ENCODE results near the gene AGPAT3. TPM values are rescaled to one million over a fixed set of nuclear protein-coding genes. Genes with fewer than 3 reads are reported as not detected.

AGPAT3 gene
- total and polyA plus RNA-seq, 10 of the 15 experiments (the other 5 are each of a cell fraction or from before 2014, with no cell fraction given): 1.2 to 110 (median 30.8) TPM

DNA sequence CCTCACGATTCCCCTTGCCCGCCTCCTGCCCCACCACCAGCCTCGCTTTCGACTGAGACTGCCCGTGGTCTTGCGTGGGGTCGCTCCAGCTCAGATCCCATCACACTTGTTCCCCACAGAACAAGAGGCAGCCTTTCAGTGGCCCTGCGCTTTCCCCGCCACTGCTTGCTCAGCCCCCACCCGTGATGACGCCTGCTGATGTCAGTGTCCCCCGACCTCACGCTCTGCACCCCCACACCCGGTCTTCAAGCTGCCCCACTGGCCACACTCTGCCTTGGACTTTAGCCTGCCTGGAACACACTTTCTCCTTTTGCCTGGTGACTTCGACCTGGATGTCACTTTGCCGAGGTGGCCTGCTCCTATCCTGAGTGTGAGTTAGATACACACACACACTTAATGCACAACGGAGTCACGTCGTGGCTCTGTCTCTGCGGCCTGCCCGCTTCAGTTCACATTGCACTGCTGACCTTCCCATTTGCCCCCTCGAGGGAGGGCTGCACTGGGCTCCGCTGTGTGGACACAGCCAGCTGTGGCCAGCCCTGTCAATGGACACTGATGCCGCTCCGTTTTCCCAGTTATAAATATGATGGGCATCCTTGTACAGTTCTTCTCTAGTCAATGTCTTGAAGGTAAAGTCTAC lies 13.0 kb downstream of the AGPAT3 start:
- TF ChIP-seq ZNF384 (IDR thresholded peaks at IDR 0.05; ENCODE audit: borderline replicate concordance, low read depth, low read length): no peak
- TF ChIP-seq CBFB (IDR thresholded peaks at IDR 0.05; ENCODE audit: low read depth): no peak
- TF ChIP-seq SMAD1 (IDR thresholded peaks at IDR 0.05; ENCODE audit: low read depth, partially characterized antibody): no peak
- TF ChIP-seq, protein P1, sequence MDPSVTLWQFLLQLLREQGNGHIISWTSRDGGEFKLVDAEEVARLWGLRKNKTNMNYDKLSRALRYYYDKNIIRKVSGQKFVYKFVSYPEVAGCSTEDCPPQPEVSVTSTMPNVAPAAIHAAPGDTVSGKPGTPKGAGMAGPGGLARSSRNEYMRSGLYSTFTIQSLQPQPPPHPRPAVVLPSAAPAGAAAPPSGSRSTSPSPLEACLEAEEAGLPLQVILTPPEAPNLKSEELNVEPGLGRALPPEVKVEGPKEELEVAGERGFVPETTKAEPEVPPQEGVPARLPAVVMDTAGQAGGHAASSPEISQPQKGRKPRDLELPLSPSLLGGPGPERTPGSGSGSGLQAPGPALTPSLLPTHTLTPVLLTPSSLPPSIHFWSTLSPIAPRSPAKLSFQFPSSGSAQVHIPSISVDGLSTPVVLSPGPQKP (IDR thresholded peaks at IDR 0.05; ENCODE audit: low read depth, low read length): no peak
- no peak for TF ChIP-seq ZZZ3 (IDR thresholded peaks at IDR 0.05; ENCODE audit: control insufficient read depth, insufficient read length, low read depth)
- TF ChIP-seq RFX5 (IDR thresholded peaks at IDR 0.05; ENCODE audit: low read depth, low read length): no peak
- Histone ChIP-seq H3K36me3 (ENCODE audit: control insufficient read depth in 2 of 2, insufficient read depth in 2 of 2, low read length in 1 of 2) (peaks cover 11 to 17% of the 10 kb centered on the region in 2 experiments), H3K4me3 (no peak overlapping the region), H3K4me2 (ENCODE audit: control insufficient read depth, insufficient read depth) (no peak overlapping the region), H3K4me1 (ENCODE audit: control insufficient read depth, insufficient read depth, low read length) (peaks cover 14% of the 10 kb centered on the region), H3K79me2 (ENCODE audit: control insufficient read depth, insufficient read depth, low read length) (peaks cover 70% of the 10 kb centered on the region), H3K27ac (ENCODE audit: control insufficient read depth, insufficient read depth) (no peak overlapping the region), H3K9ac (ENCODE audit: control insufficient read depth, insufficient read depth, low read length) (no peak overlapping the region), H3K27me3 (replicated peaks in 1 of 2; ENCODE audit: control insufficient read depth in 2 of 2, insufficient read depth in 2 of 2, low read length in 1 of 2) (no peaks in the 10 kb centered on the region), H3K9me3 (replicated peaks; ENCODE audit: control insufficient read depth, insufficient read depth, low read length) (no peaks in the 10 kb centered on the region; the same call in 2 of the 3 replicates), H2AFZ (ENCODE audit: control insufficient read depth, low read depth, low read length) (no peak overlapping the region), H4K20me1 (ENCODE audit: control insufficient read depth, insufficient read depth) (no peaks in the 10 kb centered on the region)
- ChIA-PET SMC1A (ENCODE audit: uncharacterized antibody, unreplicated experiment) (no interaction called here), POLR2A (no interaction called here), RAD21 (ENCODE audit: unreplicated experiment) (no interaction called here), CTCF (interaction anchor here (1.6 kb wide), 1 partner anchor 9 kb away, joined by 5 read pairs; no protein-coding TSS in a partner anchor)
- DNase-seq (ENCODE audit: low read depth, low spot score) (no peak), ATAC-seq (no peak), FAIRE-seq (no peak)
- WGBS (ENCODE audit: insufficient coverage, insufficient replicate concordance, low lambda C conversion rate, missing lambda C conversion rate): 96% methylated on average over 24 of the region's 25 CpGs
- intact Hi-C loops (cut with micrococcal nuclease; ENCODE audit: unreplicated experiment) (no loop called here), in situ Hi-C loops (cut with MboI) (no loop called here)
- BruUV-seq (replicated peaks): no TSS peak
